ENCODE measurements around the gene FOXE1. TPM values are rescaled to one million over a fixed set of nuclear protein-coding genes. Genes with fewer than 3 reads are reported as not detected.

FOXE1 gene
- total RNA-seq, 1 experiment from 2014 or later: not detected

GRCh38 chr9:97806721-97807120 is 46.3 kb upstream of the FOXE1 start:
- Histone ChIP-seq H3K9me3 (ENCODE audit: control insufficient read depth in 1 of 2, insufficient read depth in 1 of 2, low read depth in 1 of 2, low read length in 2 of 2) (no peaks in the 10 kb centered on the region), H3K4me1 (ENCODE audit: control insufficient read depth in 1 of 2, insufficient read depth in 2 of 2, low read length in 2 of 2) (peaks cover 17 to 28% of the 10 kb centered on the region in 2 experiments), H2AFZ (ENCODE audit: low read depth, low read length, poor library complexity, severe bottlenecking) (no peak overlapping the region), H3K9ac (ENCODE audit: low read length) (no peak overlapping the region), H3K4me2 (ENCODE audit: low read length) (no peak overlapping the region), H3K27ac (ENCODE audit: low read depth, low read length) (no peak overlapping the region), H3K79me2 (ENCODE audit: insufficient read depth, low read length) (no peaks in the 10 kb centered on the region), H3K36me3 (ENCODE audit: control insufficient read depth in 1 of 2, insufficient read depth in 2 of 2, low read length in 2 of 2) (no peaks in the 10 kb centered on the region), H3K9me2 (ENCODE audit: insufficient read depth) (no peaks in the 10 kb centered on the region), H4K20me1 (ENCODE audit: insufficient read depth) (no peaks in the 10 kb centered on the region), H3K4me3 (replicated peaks in 1 of 2; ENCODE audit: low read depth in 1 of 2, low read length in 2 of 2) (no peak overlapping the region), H3K27me3 (ENCODE audit: insufficient read depth, low read length) (no peaks in the 10 kb centered on the region)
- no peak for TF ChIP-seq ZFX (IDR thresholded peaks at IDR 0.05)
- TF ChIP-seq EZH2phosphoT487 (IDR thresholded peaks at IDR 0.05; ENCODE audit: borderline replicate concordance): no peak
- no peak for TF ChIP-seq SRF (IDR thresholded peaks at IDR 0.05; ENCODE audit: low read depth)
- TF ChIP-seq SIN3A (IDR thresholded peaks at IDR 0.05; ENCODE audit: low read depth): no peak
- TF ChIP-seq, protein P1, sequence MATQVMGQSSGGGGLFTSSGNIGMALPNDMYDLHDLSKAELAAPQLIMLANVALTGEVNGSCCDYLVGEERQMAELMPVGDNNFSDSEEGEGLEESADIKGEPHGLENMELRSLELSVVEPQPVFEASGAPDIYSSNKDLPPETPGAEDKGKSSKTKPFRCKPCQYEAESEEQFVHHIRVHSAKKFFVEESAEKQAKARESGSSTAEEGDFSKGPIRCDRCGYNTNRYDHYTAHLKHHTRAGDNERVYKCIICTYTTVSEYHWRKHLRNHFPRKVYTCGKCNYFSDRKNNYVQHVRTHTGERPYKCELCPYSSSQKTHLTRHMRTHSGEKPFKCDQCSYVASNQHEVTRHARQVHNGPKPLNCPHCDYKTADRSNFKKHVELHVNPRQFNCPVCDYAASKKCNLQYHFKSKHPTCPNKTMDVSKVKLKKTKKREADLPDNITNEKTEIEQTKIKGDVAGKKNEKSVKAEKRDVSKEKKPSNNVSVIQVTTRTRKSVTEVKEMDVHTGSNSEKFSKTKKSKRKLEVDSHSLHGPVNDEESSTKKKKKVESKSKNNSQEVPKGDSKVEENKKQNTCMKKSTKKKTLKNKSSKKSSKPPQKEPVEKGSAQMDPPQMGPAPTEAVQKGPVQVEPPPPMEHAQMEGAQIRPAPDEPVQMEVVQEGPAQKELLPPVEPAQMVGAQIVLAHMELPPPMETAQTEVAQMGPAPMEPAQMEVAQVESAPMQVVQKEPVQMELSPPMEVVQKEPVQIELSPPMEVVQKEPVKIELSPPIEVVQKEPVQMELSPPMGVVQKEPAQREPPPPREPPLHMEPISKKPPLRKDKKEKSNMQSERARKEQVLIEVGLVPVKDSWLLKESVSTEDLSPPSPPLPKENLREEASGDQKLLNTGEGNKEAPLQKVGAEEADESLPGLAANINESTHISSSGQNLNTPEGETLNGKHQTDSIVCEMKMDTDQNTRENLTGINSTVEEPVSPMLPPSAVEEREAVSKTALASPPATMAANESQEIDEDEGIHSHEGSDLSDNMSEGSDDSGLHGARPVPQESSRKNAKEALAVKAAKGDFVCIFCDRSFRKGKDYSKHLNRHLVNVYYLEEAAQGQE (IDR thresholded peaks at IDR 0.05; ENCODE audit: low read depth): no peak
- no peak for TF ChIP-seq EGR1 (IDR thresholded peaks at IDR 0.05; ENCODE audit: low read depth)
- no peak for TF ChIP-seq TCF7L2 (IDR thresholded peaks at IDR 0.05; ENCODE audit: borderline replicate concordance, extremely low read depth, insufficient read depth, insufficient read length)
- TF ChIP-seq RAD21 (IDR thresholded peaks at IDR 0.05; ENCODE audit: low read depth): no peak
- no peak for TF ChIP-seq CEBPB (IDR thresholded peaks at IDR 0.05; ENCODE audit: low read depth)
- no peak for TF ChIP-seq POLR2A (IDR thresholded peaks at IDR 0.05; ENCODE audit: borderline replicate concordance, extremely low read depth, insufficient read depth, insufficient read length)
- POLR2A ChIA-PET: no interaction called here
- BruUV-seq (replicated peaks): no TSS peak
- DNase-seq (ENCODE audit: low read depth, low spot score) (no peak), ATAC-seq (no peak)
- RAD21 ChIA-PET (ENCODE audit: low non-redundant PET in 1 of 2, low total read pairs in 2 of 2, uncharacterized antibody in 2 of 2, unreplicated experiment in 2 of 2): interaction anchor here in 1 of 2 experiments (0.6 kb wide), 1 partner anchor 116 kb away, joined by 3 read pairs; the partner anchor contains the start of gene TRMO
- CTCF ChIA-PET: interaction anchor here (1.2 kb wide), 1 partner anchor 83 kb away, joined by 3 read pairs; no protein-coding TSS in a partner anchor
- intact Hi-C loops (cut with micrococcal nuclease): no loop called here

Data from HCT116 (cell line).